ENCODE measurements around the gene PLXDC2. TPM values are rescaled to one million over a fixed set of nuclear protein-coding genes. Genes with fewer than 3 reads are reported as not detected.
A peak's percentile ranks its signal among the peaks of the same experiment; 100 is the strongest.
"Not testable (repeated sequence)": the region's sequence is repeated elsewhere in the genome, so short reads cannot be mapped to it uniquely, and the experiment has no call there.

The PLXDC2 gene
- 63.2 TPM for total RNA-seq

DNA sequence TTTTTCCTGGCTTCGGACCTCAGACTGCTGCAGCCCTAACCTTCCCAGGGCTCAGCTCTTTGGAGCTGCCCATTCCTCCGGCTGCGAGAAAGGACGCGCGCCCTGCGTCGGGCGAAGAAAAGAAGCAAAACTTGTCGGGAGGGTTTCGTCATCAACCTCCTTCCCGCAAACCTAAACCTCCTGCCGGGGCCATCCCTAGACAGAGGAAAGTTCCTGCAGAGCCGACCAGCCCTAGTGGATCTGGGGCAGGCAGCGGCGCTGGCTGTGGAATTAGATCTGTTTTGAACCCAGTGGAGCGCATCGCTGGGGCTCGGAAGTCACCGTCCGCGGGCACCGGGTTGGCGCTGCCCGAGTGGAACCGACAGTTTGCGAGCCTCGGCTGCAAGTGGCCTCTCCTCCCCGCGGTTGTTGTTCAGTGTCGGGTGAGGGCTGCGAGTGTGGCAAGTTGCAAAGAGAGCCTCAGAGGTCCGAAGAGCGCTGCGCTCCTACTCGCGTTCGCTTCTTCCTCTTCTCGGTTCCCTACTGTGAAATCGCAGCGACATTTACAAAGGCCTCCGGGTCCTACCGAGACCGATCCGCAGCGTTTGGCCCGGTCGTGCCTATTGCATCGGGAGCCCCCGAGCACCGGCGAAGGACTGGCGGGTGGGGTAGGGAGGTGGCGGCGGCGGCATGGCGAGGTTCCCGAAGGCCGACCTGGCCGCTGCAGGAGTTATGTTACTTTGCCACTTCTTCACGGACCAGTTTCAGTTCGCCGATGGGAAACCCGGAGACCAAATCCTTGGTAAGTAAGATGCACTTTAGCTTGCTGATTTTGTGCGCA is at the start of gene PLXDC2:
TSS of gene PLXDC2 (plus strand) at position 22 of the 820 bp plus-strand sequence.
- peak; percentile 69 for DNase-seq

- no peak for DNase-seq
These were observed 48.4 kb upstream of the PLXDC2 start for GRCh38 chr10:19767876-19768275.

GRCh38 chr10:19769826-19770225 is 46.4 kb upstream of the PLXDC2 start:
- DNase-seq, result not testable (repeated sequence)

- no peak for DNase-seq
These were observed 43.3 kb upstream of the PLXDC2 start for GRCh38 chr10:19772972-19773371.

GRCh38 chr10:19775296-19775695 is 40.9 kb upstream of the PLXDC2 start:
- no peak for DNase-seq

DNA sequence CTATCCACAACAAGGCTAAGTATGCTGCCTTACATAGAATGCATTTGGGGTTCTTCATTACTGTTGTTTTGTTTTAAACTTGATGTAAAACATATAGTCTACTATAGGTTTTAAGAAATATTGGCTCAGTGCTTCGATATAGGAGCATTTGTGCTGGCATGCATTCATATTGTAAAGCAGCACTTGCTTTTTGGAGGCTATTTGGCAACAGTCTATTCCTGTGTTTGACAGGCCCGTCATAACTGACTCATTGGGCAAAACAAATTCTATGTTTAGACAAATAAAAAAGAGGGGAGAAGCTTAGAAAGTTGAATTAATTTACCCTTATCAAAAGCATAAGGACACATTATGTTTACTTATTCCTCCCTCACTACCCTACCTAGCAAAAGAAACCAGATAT is 38.4 kb upstream of the PLXDC2 start:
- DNase-seq, result no peak

DNA sequence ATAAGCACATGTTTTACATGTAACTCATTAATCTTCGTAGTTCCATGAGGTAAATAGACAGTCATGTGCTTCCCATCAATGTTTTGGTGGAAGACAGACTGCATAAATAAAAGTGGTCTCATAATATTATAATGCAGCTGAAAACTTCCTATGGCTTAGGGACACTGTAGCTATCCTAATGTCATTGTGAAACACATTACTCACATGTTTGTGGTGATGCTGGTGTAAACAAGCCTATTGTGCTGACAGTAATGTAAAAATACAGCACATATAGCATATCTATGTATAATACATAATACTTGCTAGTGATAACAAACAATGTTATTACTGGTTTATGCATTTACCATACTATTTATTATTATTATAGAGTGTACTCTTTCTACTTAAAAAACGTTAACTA is 37.2 kb upstream of the PLXDC2 start:
- DNase-seq, result no peak

- DNase-seq, result no peak
These were observed 33.7 kb upstream of the PLXDC2 start for GRCh38 chr10:19782430-19783089.

- DNase-seq, result no peak
These were observed 32.5 kb upstream of the PLXDC2 start for GRCh38 chr10:19783721-19784120.

- no peak for DNase-seq
These were observed 30.9 kb upstream of the PLXDC2 start for GRCh38 chr10:19785366-19785765.

DNA sequence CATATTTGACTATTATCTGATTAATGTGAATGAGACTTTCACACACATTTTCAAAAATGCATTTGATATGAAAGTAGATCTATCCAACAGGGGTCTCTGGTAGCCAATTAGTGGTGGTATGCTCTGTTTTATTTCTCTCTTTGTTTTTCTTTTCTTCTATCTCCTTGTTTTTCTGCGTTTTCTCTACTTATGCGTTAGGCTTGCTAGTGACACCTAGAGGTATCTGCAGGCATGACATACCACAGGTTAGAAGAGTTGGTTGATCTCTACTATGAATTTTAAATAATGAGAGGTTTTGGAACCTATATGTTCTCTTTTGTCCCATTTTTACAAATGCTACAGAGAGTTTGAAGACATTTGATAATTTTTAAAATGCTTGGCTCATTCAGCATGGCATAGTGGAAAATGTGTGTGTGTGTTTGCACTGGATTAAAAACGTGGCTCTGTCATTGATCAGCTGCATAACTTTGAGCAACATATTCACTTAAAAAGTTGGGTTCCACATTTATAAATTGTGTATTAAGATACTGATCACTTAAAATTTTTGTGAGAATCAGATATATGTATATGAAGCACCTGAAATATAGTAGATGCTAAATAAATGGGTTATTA is 28.1 kb upstream of the PLXDC2 start:
- DNase-seq, result no peak

DNA sequence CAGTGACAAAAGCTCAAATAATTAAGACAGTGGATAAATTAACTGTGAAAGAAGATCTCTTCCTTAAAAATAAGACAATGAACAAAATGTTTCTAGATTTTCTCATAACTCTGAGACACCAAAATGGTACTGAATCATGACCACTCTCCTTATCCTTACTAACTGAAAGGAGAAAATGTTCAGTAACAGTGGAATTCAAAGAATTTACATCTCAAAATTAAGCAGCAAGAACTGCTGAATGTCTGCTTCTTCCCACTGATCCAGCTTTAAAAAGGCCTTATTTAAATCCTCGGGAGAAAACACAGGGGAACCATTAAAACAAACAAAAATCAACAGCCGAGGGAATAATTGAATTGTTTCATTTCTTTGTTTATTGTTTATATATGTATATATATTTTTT is 27.3 kb upstream of the PLXDC2 start:
- no peak for DNase-seq

DNA sequence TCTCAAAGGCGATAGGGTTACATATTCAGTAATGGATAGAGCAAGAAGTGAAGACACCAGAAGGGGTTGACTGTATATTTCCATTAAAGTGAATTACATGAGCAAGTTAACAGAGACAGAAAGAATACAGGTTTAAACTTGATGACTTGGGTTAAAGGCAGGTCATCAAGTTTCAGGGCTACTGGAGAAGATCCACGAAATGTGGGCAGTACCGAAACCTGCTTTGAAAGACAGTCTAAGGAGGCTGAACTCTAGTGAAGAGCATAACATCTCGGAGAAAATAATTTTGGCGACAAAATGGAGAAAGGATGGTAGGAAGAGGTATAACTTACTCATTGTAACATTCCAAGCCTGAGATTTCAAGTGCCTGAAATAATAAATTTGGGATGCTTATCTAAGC is 26.6 kb upstream of the PLXDC2 start:
- no peak for DNase-seq

DNA sequence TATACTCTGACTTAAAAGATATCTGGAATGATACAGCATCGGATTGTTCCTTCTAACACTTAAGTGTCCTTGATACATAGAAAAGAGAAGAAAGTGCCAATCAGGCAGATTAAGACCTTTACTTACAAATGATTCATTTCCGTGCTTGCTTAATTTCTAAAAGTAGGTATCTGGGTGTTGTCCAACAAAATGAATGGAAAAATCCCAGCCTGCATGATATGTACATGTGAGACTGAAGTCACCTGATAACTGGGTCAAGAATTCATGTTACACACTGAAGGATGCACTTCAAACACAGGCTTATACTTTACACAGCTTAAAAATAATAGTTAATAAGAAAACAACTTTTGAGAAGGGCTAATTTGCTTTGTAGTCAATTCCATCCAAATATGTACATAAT is 25.2 kb upstream of the PLXDC2 start:
- DNase-seq, result no peak

DNA sequence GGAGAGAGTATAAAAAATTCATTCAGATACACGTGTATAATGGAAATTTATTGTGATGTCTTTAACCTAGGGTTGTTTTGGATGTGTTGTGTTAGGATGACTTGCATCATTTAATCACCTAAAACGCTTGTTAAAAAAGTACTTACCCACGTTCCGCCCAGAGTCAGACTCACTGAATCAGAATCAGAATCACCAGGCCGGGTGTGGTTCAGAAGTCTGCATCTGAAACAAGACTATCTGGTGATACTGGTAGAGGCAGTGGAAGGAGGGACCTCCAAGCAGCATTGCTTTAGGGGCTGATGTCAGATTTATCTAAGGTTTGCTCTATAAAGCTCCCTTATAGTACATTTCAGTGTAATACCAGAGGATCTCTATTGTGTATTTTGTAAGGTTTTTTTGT is 20.5 kb upstream of the PLXDC2 start:
- no peak for DNase-seq

- no peak for DNase-seq
These were observed 16.1 kb upstream of the PLXDC2 start for GRCh38 chr10:19800161-19800560.

GRCh38 chr10:19801369-19801768 is 14.9 kb upstream of the PLXDC2 start:
- no peak for DNase-seq

- no peak for DNase-seq
These were observed 12.6 kb upstream of the PLXDC2 start for GRCh38 chr10:19803676-19804075.

DNA sequence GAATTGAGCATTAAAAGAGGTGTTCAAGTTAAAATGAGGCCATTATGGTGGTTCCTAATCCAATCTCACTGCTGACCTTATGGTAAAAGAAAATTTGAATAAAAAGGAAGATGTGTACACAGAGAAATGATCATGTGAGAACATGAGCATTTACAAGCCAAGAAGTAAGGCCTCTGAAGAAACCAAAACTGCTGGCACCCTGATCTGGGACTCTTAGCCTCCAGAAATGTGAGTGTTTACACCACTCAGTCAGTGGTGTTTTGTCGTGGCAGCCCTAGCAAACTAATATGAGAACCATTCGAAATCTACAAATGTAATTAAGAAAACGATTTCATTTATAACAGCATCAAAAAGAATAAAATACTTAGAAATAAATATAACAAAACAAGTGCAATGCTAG is 6.8 kb upstream of the PLXDC2 start:
- DNase-seq, result no peak

DNA sequence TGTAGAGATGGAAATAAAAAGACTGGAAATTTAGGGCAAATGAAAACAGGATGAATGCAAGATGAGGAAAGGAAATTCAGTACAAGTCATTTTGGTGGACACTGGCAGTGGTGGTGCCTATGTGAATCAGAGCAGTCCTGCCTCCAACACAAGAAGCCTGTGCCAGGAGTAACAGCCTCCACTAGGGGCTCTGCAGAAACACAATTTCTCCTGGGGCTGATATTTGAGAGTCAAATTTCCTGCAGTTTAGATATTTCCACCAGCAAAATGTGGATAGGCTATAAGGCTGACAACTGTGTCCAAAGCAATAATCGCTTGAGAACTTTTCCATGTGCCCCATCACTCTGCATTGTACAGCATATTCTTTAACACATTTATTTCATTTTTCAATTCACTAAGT is 4.7 kb upstream of the PLXDC2 start:
- DNase-seq, result peak; percentile 13

GRCh38 chr10:19812976-19813375 is 3.3 kb upstream of the PLXDC2 start:
- DNase-seq, result no peak

DNA sequence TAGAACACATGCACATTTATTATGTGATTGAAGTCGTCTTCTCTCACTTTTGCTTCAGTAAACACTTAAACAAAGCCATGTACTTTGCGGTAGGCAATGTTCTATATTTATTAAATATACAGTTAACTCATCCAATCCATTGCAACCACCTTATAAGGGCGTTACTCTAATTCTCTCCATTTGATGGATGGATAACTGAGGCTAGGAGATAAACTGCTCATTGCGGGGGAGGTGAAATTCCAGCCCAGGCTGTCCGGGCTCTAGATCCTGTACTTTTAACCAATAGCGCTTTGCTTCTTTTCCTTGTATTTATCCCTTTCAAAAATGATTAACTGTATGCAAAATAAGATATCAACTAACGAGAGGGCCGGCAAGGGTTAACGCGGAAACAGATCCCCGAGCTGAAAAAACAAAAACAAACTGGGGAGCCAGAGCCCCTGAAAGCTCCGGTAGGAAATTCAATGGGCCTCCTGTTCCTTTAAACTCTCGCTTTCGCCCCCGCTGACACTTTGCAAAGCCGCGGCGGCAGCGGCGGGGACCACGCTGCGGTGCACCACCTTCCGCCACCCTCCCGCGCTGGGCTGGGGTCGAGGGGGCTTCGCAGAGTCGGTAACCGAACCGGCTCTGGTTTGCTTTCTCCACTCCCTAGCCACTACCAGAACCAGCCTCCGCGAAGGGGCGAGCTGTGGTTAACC is 1.0 kb upstream of the PLXDC2 start:
- DNase-seq, result peak; percentile 24
